ENCODE data around the gene LRRC8E. TPM values are rescaled to one million over a fixed set of nuclear protein-coding genes. Genes with fewer than 3 reads are reported as not detected.

LRRC8E gene
- total and polyA plus RNA-seq, 8 donors, result 0.58 to 12.5 (median 2.1) TPM; not detected in 1

DNA sequence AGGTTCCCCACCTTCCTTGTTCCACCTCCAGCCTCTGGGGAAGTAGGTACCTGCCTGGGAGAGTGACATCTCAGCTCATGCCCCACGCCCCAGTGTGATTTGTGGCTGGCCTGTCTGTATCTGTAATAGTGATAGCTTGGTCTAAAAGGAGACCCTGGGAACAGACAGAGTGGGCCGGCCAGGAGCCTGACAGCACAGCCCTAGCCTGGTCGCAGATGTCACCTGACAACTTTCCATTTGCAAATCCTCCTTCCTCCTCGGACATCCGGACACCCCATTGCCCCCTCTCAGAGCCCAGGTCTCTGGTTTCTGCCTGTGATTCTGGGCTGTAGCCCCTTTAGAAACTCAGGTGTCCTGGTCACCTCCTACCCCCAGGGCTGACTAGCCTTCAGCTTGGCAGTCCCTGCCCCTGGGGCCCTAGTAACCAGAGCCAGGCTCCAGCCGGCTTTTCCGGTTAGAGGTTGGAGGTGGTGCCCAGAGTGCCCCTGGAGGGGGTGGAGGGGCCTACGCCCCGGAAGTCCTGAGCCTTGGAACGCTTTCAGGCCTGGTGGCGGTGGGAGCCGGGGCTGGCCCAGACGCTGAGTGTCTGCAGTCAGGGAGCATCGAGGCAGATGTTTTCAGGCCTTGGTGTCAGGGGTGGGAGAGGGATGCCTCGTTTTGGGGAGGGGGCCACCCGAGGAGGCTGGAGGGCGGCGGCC lies 6.5 kb downstream of the LRRC8E start:
- 26 to 47% (median 34%) methylated on average over 12 to 18 of the region's 18 CpGs for WGBS, 5 donors
- H3K27ac ChIP-seq, result peak overlapping the region in 2 of 5 donors; percentile 23 to 41
- H3K4me3 ChIP-seq, result peak overlapping the region in 1 of 4 donors; percentile 3
- peaks cover 0 to 53% (median 0%) of the 10 kb centered on the region in 3 donors for H3K27me3 ChIP-seq
- DNase-seq, result peak; percentile 73 to 86
- peaks cover 0 to 11% (median 7%) of the 10 kb centered on the region in 4 donors for H3K36me3 ChIP-seq
- H3K4me1 ChIP-seq, result peaks cover 0 to 14% (median 5%) of the 10 kb centered on the region in 4 donors
- TF ChIP-seq CTCF (IDR thresholded peaks at IDR 0.05) (no peak), POLR2AphosphoS5 (IDR thresholded peaks at IDR 0.05) (peak in 1 of 3 donors; percentile 48)
- intact Hi-C loops (cut with DNase I; ENCODE audit: low total_unique reads), result no loop called here
- no peaks in the 10 kb centered on the region for H3K9me3 ChIP-seq

- peaks cover 0 to 46% (median 0%) of the 10 kb centered on the region in 3 donors for H3K27me3 ChIP-seq
- 79 to 92% (median 85%) methylated on average over 12 to 13 of the region's 13 CpGs for WGBS, 5 donors
- H3K4me1 ChIP-seq, result peaks cover 0 to 14% (median 5%) of the 10 kb centered on the region in 4 donors
- H3K4me3 ChIP-seq, result no peak overlapping the region
- H3K27ac ChIP-seq, result no peak overlapping the region
- no peaks in the 10 kb centered on the region for H3K9me3 ChIP-seq
- DNase-seq, result no peak
- intact Hi-C loops (cut with DNase I; ENCODE audit: low total_unique reads), result no loop called here
- peaks cover 0 to 19% (median 11%) of the 10 kb centered on the region in 4 donors for H3K36me3 ChIP-seq
- TF ChIP-seq EP300 (IDR thresholded peaks at IDR 0.05) (no peak), POLR2A (IDR thresholded peaks at IDR 0.05) (no peak), CTCF (IDR thresholded peaks at IDR 0.05) (no peak), POLR2AphosphoS5 (IDR thresholded peaks at IDR 0.05) (no peak)
Observed at GRCh38 chr19:7895565-7895964, 7.3 kb downstream of the LRRC8E start.

- Histone ChIP-seq H3K36me3 (peaks cover 0 to 20% (median 11%) of the 10 kb centered on the region in 4 donors), H3K9me3 (no peaks in the 10 kb centered on the region), H3K27ac (no peak overlapping the region), H3K4me1 (peaks cover 0 to 16% (median 8%) of the 10 kb centered on the region in 4 donors), H3K4me3 (no peak overlapping the region), H3K27me3 (peaks cover 0 to 33% (median 0%) of the 10 kb centered on the region in 3 donors)
- DNase-seq, result no peak
- 84 to 92% (median 85%) methylated on average over 11 of the region's 11 CpGs for WGBS, 5 donors
- intact Hi-C loops (cut with DNase I; ENCODE audit: low total_unique reads), result no loop called here
- TF ChIP-seq CTCF (IDR thresholded peaks at IDR 0.05), result no peak
Observed at GRCh38 chr19:7897292-7897691, 9.0 kb downstream of the LRRC8E start.

GRCh38 chr19:7898967-7899366 lies 10.7 kb downstream of the LRRC8E start:
- DNase-seq, result no peak
- H3K4me1 ChIP-seq, result peaks cover 5 to 24% (median 16%) of the 10 kb centered on the region in 4 donors
- H3K9me3 ChIP-seq, result no peaks in the 10 kb centered on the region
- TF ChIP-seq POLR2A (IDR thresholded peaks at IDR 0.05) (no peak), POLR2AphosphoS5 (IDR thresholded peaks at IDR 0.05) (no peak), EP300 (IDR thresholded peaks at IDR 0.05) (no peak), CTCF (IDR thresholded peaks at IDR 0.05) (no peak)
- H3K27ac ChIP-seq, result no peak overlapping the region
- H3K27me3 ChIP-seq, result peaks cover 0 to 17% (median 0%) of the 10 kb centered on the region in 3 donors
- WGBS, 5 donors, result 91 to 97% (median 94%) methylated on average over 16 of the region's 16 CpGs
- peaks cover 0 to 20% (median 11%) of the 10 kb centered on the region in 4 donors for H3K36me3 ChIP-seq
- no peak overlapping the region for H3K4me3 ChIP-seq
- intact Hi-C loops (cut with DNase I; ENCODE audit: low total_unique reads), result no loop called here

All from stomach (tissue), 9 donors.